Uterus (tissue), 4 donors: Measurements from ENCODE around the gene FRMD5. TPM values are rescaled to one million over a fixed set of nuclear protein-coding genes. Genes with fewer than 3 reads are reported as not detected.
"Not testable (repeated sequence)": the region's sequence is repeated elsewhere in the genome, so short reads cannot be mapped to it uniquely, and the experiment has no call there.

ENCODE experiments used
- DNase-seq, 2 donors: peaks; one replicate each; pipeline ENCODE4 v3.0.0-alpha.2; 2019 to 2020
- H3K27ac ChIP-seq, 2 donors: fragments of 200-600 bp; sonication (generic); 1 replicate in 1 of 2; 2 replicates in 1 of 2; pipeline ENCODE4 v1.5.1; 2016 to 2018
- H3K27me3 ChIP-seq, 2 donors: fragments of 200-600 bp; sonication (generic); one replicate each; pipeline ENCODE4 v1.5.1; 2018 to 2019; ENCODE audit warnings: control low read depth in 1 of 2
- H3K36me3 ChIP-seq, 2 donors: fragments of 200-600 bp; sonication (generic); one replicate each; pipeline ENCODE4 v1.5.1; 2019; ENCODE audit warnings: control low read depth in 1 of 2
- H3K4me1 ChIP-seq, 2 donors: fragments of 200-600 bp; sonication (generic); one replicate each; pipeline ENCODE4 v1.5.1; 2018 to 2019; ENCODE audit warnings: control low read depth in 1 of 2
- H3K4me3 ChIP-seq, 2 donors: fragments of 200-600 bp; sonication (generic); 1 replicate in 1 of 2; 2 replicates in 1 of 2; pipeline ENCODE4 v1.5.1; 2018 to 2019; ENCODE audit warnings: mild to moderate bottlenecking in 1 of 2
- H3K9me3 ChIP-seq, 2 donors: fragments of 200-600 bp; sonication (generic); one replicate each; pipeline ENCODE4 v1.5.1; 2019; ENCODE audit warnings: control low read depth in 1 of 2
- CTCF ChIP-seq, 4 experiments: fragments of 200-600 bp in 2 of 4; fragments of 450-650 bp in 2 of 4; sonication (generic) in 2 of 4; IDR thresholded peaks; one replicate each; pipeline ENCODE4 v1.5.1; 2016 to 2019; ENCODE audit warnings: antibody characterized with exemption in 4 of 4, mild to moderate bottlenecking in 2 of 4, moderate library complexity in 1 of 4
- POLR2A ChIP-seq, 2 donors: fragments of 450-650 bp; IDR thresholded peaks; one replicate each; pipeline ENCODE4 v1.6.1; 2016; ENCODE audit warnings: antibody characterized with exemption in 2 of 2, mild to moderate bottlenecking in 1 of 2, moderate library complexity in 1 of 2
- intact Hi-C: fragments of 100-400 bp; cut with DNase I; formaldehyde crosslinking; loops from one replicate; pipeline ENCODE4 v1.15.1; 2023; ENCODE audit warnings: low total_unique reads
- total RNA-seq, 4 donors: library from RNA; depleted of rRNA in 3 of 4; stranded (reverse); fragments of >200 nt in 3 of 4; gene quantifications; one replicate each; pipeline versions ENCODE4 v1.1.0 to v1.2.4, GENCODE V29; 2014 to 2023
- donor health status: DM: yes; HTN: yes; CAD: no.

The FRMD5 gene
- total RNA-seq, 4 donors from 2014 or later: 0.37 to 1.0 TPM; not detected in 2

GRCh38 chr15:43872416-43873020, 322.6 kb downstream of the FRMD5 start:
- Histone ChIP-seq H3K9me3 (no peaks in the 10 kb centered on the region), H3K27ac (no peak overlapping the region), H3K4me3 (no peak overlapping the region), H3K36me3 (no peaks in the 10 kb centered on the region), H3K4me1 (no peaks in the 10 kb centered on the region), H3K27me3 (no peaks in the 10 kb centered on the region)
- intact Hi-C loops: no loop called here
- peak in 1 of 2 donors; percentile 24 for DNase-seq
- peak in 3 of 4 experiments; percentile 27 to 35 (median 34) for TF ChIP-seq CTCF (IDR thresholded peaks at IDR 0.05)
- TF ChIP-seq POLR2A (IDR thresholded peaks at IDR 0.05): no peak

GRCh38 chr15:43871835-43872234, 323.2 kb downstream of the FRMD5 start:
- no peaks in the 10 kb centered on the region for H3K9me3 ChIP-seq
- intact Hi-C loops: no loop called here
- H3K27ac ChIP-seq: no peak overlapping the region
- H3K4me1 ChIP-seq: no peaks in the 10 kb centered on the region
- H3K4me3 ChIP-seq: no peak overlapping the region
- TF ChIP-seq CTCF (IDR thresholded peaks at IDR 0.05): no peak
- TF ChIP-seq POLR2A (IDR thresholded peaks at IDR 0.05): no peak
- no peak for DNase-seq
- H3K36me3 ChIP-seq: no peaks in the 10 kb centered on the region
- no peaks in the 10 kb centered on the region for H3K27me3 ChIP-seq

GRCh38 chr15:43868406-43868805, 326.7 kb downstream of the FRMD5 start:
- no peak for DNase-seq
- no peaks in the 10 kb centered on the region for H3K4me1 ChIP-seq
- no peaks in the 10 kb centered on the region for H3K9me3 ChIP-seq
- no peak overlapping the region for H3K27ac ChIP-seq
- intact Hi-C loops: no loop called here
- H3K36me3 ChIP-seq: no peaks in the 10 kb centered on the region
- TF ChIP-seq POLR2A (IDR thresholded peaks at IDR 0.05) (no peak), CTCF (IDR thresholded peaks at IDR 0.05) (no peak)
- no peaks in the 10 kb centered on the region for H3K27me3 ChIP-seq
- H3K4me3 ChIP-seq: no peak overlapping the region

GRCh38 chr15:43867096-43867495, 328.0 kb downstream of the FRMD5 start:
- Histone ChIP-seq H3K27ac (no peak overlapping the region), H3K27me3 (no peaks in the 10 kb centered on the region), H3K9me3 (no peaks in the 10 kb centered on the region), H3K36me3 (no peaks in the 10 kb centered on the region), H3K4me3 (no peak overlapping the region), H3K4me1 (no peaks in the 10 kb centered on the region)
- TF ChIP-seq POLR2A (IDR thresholded peaks at IDR 0.05) (no peak), CTCF (IDR thresholded peaks at IDR 0.05) (no peak)
- intact Hi-C loops: no loop called here
- DNase-seq: no peak

GRCh38 chr15:43866636-43867035, 328.4 kb downstream of the FRMD5 start:
- H3K36me3 ChIP-seq, H3K27me3 ChIP-seq, H3K27ac ChIP-seq, H3K9me3 ChIP-seq, H3K4me3 ChIP-seq, H3K4me1 ChIP-seq, intact Hi-C loops, DNase-seq: not testable (repeated sequence)

GRCh38 chr15:43859546-43859945, 335.5 kb downstream of the FRMD5 start:
- intact Hi-C loops: no loop called here
- TF ChIP-seq POLR2A (IDR thresholded peaks at IDR 0.05) (no peak), CTCF (IDR thresholded peaks at IDR 0.05) (no peak)
- DNase-seq: no peak
- Histone ChIP-seq H3K9me3 (no peaks in the 10 kb centered on the region), H3K4me1 (no peaks in the 10 kb centered on the region), H3K27me3 (no peaks in the 10 kb centered on the region), H3K27ac (no peak overlapping the region), H3K4me3 (no peak overlapping the region), H3K36me3 (no peaks in the 10 kb centered on the region)
